Ovary (tissue), 9 donors: Measurements from ENCODE around the gene CALY. TPM values are rescaled to one million over a fixed set of nuclear protein-coding genes. Genes with fewer than 3 reads are reported as not detected.
A peak's percentile ranks its signal among the peaks of the same experiment; 100 is the strongest.

Source experiments
- DNase-seq, 5 donors: peaks; one replicate each; pipeline ENCODE4 v3.0.0-alpha.2; 2019 to 2020
- H3K27ac ChIP-seq, 2 donors: fragments of 200-600 bp; one replicate each; pipeline versions ENCODE4 v1.5.1 to v1.8.0; 2019 to 2022
- H3K27me3 ChIP-seq: fragments of 200-600 bp; one replicate; pipeline ENCODE4 v1.8.0; 2022
- H3K36me3 ChIP-seq: fragments of 200-600 bp; sonication (generic); one replicate; pipeline ENCODE4 v1.5.1; 2019
- H3K4me1 ChIP-seq: one replicate; pipeline ENCODE4 v1.8.1; 2013; ENCODE audit warnings: mild to moderate bottlenecking, moderate library complexity; ENCODE audit not compliant: insufficient read depth
- H3K4me3 ChIP-seq: fragments of 200-600 bp; sonication (generic); one replicate; pipeline ENCODE4 v1.5.1; 2017
- H3K9me3 ChIP-seq, 2 donors: fragments of 200-600 bp in 1 of 2; sonication (generic) in 1 of 2; one replicate each; pipeline versions ENCODE4 v1.5.1 to v1.8.1; 2013 to 2019; ENCODE audit warnings: mild to moderate bottlenecking in 1 of 2, moderate library complexity in 1 of 2
- EP300 ChIP-seq: sonication (generic); formaldehyde crosslinking; IDR thresholded peaks from one replicate; pipeline ENCODE4 v1.6.1; 2017; ENCODE audit warnings: antibody characterized with exemption
- POLR2A ChIP-seq: fragments of 450-650 bp; IDR thresholded peaks from one replicate; pipeline ENCODE4 v1.6.1; 2017; ENCODE audit warnings: antibody characterized with exemption, mild to moderate bottlenecking, moderate library complexity
- WGBS, 3 donors: extraction: QIAGEN DNeasy Blood & Tissue Kit in 1 of 3; methylation state at CpG; one replicate each; pipeline versions ENCODE4 v1.1.5 to v1.1.7; 2013 to 2017; 5-methylcytosine and 5-hydroxymethylcytosine counted together
- intact Hi-C, 4 donors: fragments of 100-400 bp; cut with DNase I; formaldehyde crosslinking; loops; one replicate each; pipeline versions ENCODE4 v1.11.0 to v1.15.1; 2022 to 2023
- polyA plus RNA-seq, 2 donors: library from polyadenylated mRNA; stranded (reverse); fragments of 200-250 nt in 1 of 2; fragments of 350-450 nt in 1 of 2; fragmentation: Illumina TruSeq in 1 of 2; extraction: RNeasy Lipid Tissue Mini Kit (QIAGEN cat#74804) in 1 of 2; gene quantifications; one replicate each; pipeline ENCODE4 v1.2.3, GENCODE V29; 2013 to 2014
- total RNA-seq, 7 donors: library from RNA; depleted of rRNA in 2 of 7; stranded (reverse); fragments of >200 nt in 2 of 7; fragmentation: NEBNext Ultra II Directional in 3 of 7; extraction: Animal tissue kit (Norgen Biotek cat#: 25700) in 3 of 7; gene quantifications; one replicate each; pipeline versions ENCODE4 v1.1.0 to v1.2.4, GENCODE V29; 2016 to 2023
- TF ChIP-seq, protein P1 (sequence below), 3 donors: fragments of 450-650 bp in 2 of 3; fragments of 200-600 bp in 1 of 3; IDR thresholded peaks; one replicate each; pipeline versions ENCODE4 v1.5.1 to v1.8.0; 2016 to 2022; ENCODE audit warnings: antibody characterized with exemption in 3 of 3, mild to moderate bottlenecking in 1 of 3
- donor health status: DM: no; HTN: no; CAD: no; lungs with moderate emphysema.
- donor health status: DM: no; HTN: no; CAD: no.
- donor health status: Bipolar disorder and iron deficiency.
- donor health status: DM: yes; HTN: yes; CAD: no.
- donor health status: DM: no; HTN: no; CAD: no.
- donor health status: DM: yes; HTN: yes; CAD: no.

CALY gene
- total and polyA plus RNA-seq, 9 donors: 0.69 TPM; not detected in 8

DNA sequence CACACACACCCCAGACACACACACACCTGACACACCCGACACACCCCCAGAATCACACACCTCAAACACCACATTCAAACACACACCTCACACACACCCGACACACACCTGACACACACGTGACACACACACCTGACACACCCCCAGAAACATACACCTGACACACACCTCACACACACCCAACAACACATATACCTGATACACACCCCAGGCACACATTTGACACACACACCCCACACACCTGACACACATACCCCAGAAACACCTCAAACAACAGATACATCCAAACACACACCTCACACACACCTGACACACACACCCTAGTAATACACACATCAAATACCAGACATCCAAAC lies 652 bp upstream of the CALY start:
- Histone ChIP-seq H3K4me1 (peaks cover 8% of the 10 kb centered on the region), H3K36me3 (no peaks in the 10 kb centered on the region), H3K27ac (no peak overlapping the region), H3K27me3 (peaks cover 6% of the 10 kb centered on the region), H3K4me3 (no peak overlapping the region), H3K9me3 (peaks cover 0 to 5% of the 10 kb centered on the region in 2 donors)
- intact Hi-C loops: no loop called here
- DNase-seq: no peak
- WGBS, 3 donors: 76 to 83% (median 80%) methylated on average over 3 of the region's 3 CpGs
- TF ChIP-seq POLR2A (no peak), EP300 (no peak)
- TF ChIP-seq, protein P1, sequence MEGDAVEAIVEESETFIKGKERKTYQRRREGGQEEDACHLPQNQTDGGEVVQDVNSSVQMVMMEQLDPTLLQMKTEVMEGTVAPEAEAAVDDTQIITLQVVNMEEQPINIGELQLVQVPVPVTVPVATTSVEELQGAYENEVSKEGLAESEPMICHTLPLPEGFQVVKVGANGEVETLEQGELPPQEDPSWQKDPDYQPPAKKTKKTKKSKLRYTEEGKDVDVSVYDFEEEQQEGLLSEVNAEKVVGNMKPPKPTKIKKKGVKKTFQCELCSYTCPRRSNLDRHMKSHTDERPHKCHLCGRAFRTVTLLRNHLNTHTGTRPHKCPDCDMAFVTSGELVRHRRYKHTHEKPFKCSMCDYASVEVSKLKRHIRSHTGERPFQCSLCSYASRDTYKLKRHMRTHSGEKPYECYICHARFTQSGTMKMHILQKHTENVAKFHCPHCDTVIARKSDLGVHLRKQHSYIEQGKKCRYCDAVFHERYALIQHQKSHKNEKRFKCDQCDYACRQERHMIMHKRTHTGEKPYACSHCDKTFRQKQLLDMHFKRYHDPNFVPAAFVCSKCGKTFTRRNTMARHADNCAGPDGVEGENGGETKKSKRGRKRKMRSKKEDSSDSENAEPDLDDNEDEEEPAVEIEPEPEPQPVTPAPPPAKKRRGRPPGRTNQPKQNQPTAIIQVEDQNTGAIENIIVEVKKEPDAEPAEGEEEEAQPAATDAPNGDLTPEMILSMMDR (IDR thresholded peaks at IDR 0.05): no peak

DNA sequence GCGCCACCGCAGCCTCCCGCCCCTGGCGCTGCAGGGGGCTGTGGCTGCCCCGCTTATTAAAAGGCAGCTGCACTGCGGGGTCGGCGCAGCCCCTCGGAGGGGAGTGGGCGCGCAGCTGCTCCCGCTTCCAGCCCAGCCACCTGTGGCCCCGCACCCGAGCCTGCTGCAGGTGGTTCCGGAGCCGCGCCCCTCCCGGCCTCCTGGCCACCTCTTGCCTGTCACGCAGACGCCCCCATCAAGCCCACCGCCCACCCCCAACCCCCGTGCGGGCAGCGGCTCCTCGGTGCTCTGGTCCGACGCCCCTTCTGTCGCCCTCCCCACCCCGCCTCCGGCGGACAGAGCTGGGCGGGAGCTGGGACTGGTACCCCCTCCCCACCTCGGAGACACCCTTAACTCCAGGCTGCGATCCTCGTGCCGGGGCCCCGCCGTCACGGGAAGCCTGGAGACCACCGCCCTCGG lies 549 bp downstream of the CALY start:
- Histone ChIP-seq H3K36me3 (no peaks in the 10 kb centered on the region), H3K4me3 (peak overlapping the region; percentile 28), H3K9me3 (no peaks in the 10 kb centered on the region), H3K27me3 (peaks cover 6% of the 10 kb centered on the region), H3K4me1 (peaks cover 8% of the 10 kb centered on the region), H3K27ac (no peak overlapping the region)
- 2 to 8% (median 4%) methylated on average over 10 to 41 of the region's 41 CpGs for WGBS, 3 donors
- DNase-seq: no peak
- intact Hi-C loops: no loop called here
- TF ChIP-seq EP300 (no peak), POLR2A (no peak)
- TF ChIP-seq, protein P1 (IDR thresholded peaks at IDR 0.05): no peak

DNA sequence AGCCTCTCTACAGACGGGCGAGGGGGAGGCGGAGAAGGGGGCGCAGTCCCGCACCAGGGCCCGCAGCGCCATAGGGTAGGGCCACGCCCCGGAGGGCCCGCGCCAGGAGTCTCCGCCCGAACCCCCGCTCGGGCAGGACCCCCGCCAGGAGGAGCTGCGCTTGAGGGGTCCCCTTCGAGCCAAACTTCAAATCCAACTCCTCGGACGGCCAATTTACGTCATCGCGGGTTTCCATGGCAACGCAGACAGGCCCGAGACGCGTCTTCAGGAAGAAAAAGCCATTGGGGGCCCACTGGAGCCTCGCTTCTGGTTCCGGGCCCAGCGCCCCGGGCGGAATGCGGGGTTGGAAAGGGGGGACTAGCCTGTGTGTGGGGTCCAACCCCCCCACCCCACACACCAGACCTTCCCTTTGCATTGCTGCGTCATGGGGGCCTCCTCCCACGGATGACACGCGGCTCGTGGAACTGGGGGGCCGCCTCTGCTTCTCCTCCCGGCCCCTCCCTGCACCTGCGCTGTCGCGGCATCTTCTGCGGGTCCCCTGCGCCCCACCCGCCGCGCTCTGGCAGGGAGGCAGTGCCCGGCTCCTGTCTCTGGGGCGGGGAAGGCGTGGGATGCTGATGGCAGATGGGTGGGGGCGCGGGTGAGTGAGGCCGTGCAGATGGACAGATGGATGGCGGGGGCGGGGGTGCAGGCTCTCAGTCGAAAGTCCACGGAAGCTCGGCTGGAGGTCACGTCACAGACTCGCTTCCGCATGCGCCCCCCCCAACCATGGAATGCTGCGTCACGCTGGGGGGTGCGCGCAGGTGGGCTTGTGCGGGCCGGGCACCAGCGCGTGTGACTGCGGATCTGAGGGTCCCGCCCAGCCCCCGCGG lies 1.2 kb downstream of the CALY start:
- Histone ChIP-seq H3K27me3 (peaks cover 6% of the 10 kb centered on the region), H3K27ac (no peak overlapping the region), H3K36me3 (no peaks in the 10 kb centered on the region), H3K4me3 (peak overlapping the region; percentile 28), H3K9me3 (no peaks in the 10 kb centered on the region), H3K4me1 (peaks cover 8% of the 10 kb centered on the region)
- WGBS, 3 donors: 1 to 2% (median 1%) methylated on average over 45 to 75 of the region's 75 CpGs
- TF ChIP-seq, protein P1 (IDR thresholded peaks at IDR 0.05): no peak
- TF ChIP-seq POLR2A (no peak), EP300 (no peak)
- intact Hi-C loops: no loop called here
- peak; percentile 66 to 81 (median 81) for DNase-seq

DNA sequence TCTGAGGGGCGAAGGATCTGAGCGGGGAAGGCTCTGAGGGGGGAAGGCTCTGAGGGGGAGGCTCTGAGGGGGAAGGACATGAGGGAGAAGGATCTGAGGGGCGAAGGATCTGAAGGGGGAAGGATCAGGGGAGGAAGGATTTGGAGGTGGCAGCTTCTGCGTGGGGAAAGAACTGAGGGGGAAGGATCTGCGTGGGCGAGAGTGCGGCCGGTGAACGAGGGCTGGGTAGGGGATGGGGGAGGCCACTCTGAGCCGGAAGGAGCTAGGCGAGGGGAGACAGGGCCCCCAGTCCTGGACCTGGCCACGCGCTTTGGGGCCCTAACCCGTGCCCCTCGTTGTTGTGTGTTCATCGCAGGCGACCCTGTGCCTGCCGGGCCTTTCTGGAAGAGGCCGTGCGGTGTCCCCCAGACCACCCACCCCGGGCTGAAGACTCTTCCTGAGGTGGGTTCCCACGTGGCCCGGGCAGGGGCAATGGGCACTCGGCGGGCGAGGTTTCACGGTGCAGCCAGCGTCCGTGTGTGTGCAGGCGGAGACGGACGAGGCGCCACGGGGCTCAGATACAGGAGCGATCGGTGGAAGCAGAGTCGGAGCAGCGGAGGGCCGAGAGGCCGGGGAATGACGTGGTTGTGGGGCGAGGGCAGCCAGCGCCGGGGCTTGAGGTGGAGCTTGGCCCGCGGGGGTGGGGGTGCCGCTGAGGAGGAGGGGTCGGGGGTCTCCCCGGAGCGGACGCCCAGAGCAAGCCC lies 2.0 kb downstream of the CALY start:
- H3K27ac ChIP-seq: no peak overlapping the region
- DNase-seq: peak in 1 of 5 donors; percentile 53
- H3K9me3 ChIP-seq: no peaks in the 10 kb centered on the region
- peaks cover 6% of the 10 kb centered on the region for H3K27me3 ChIP-seq
- peaks cover 8% of the 10 kb centered on the region for H3K4me1 ChIP-seq
- intact Hi-C loops: no loop called here
- H3K36me3 ChIP-seq: no peaks in the 10 kb centered on the region
- H3K4me3 ChIP-seq: peak overlapping the region; percentile 28
- WGBS, 3 donors: 6 to 9% (median 9%) methylated on average over 47 to 51 of the region's 51 CpGs
- TF ChIP-seq, protein P1 (IDR thresholded peaks at IDR 0.05): no peak
- TF ChIP-seq POLR2A: no peak
- no peak for TF ChIP-seq EP300
